T-helper 2 cell treated with Interferon-gamma antibody and Interleukin-4, amounts not matched to agents 5 μg/mL and 100 μg/mL, for 36 hours (primary cell): ENCODE measurements around the gene P2RY8.
"Not testable (repeated sequence)": the region's sequence is repeated elsewhere in the genome, so short reads cannot be mapped to it uniquely, and the experiment has no call there.

Experiments used
- DNase-seq: peaks from one replicate; pipeline ENCODE4 v3.0.0; 2021; ENCODE audit warnings: low spot score
- H3K27ac Mint-ChIP-seq: one replicate; pipeline ENCODE4 v1.8.0; 2021; ENCODE audit warnings: mild to moderate bottlenecking, mixed read lengths
- H3K27me3 Mint-ChIP-seq: one replicate; pipeline ENCODE4 v1.8.0; 2021; ENCODE audit warnings: low read depth, mixed read lengths
- H3K36me3 Mint-ChIP-seq: one replicate; pipeline ENCODE4 v1.8.0; 2021; ENCODE audit warnings: low read depth, mixed read lengths
- H3K4me1 Mint-ChIP-seq: one replicate; pipeline ENCODE4 v1.8.0; 2021; ENCODE audit warnings: low read depth, mixed read lengths
- H3K4me3 Mint-ChIP-seq: one replicate; pipeline ENCODE4 v1.8.0; 2022; ENCODE audit warnings: mild to moderate bottlenecking, moderate library complexity, mixed read lengths
- H3K9me3 Mint-ChIP-seq: one replicate; pipeline ENCODE4 v1.8.0; 2021; ENCODE audit warnings: mixed read lengths

The P2RY8 gene

GRCh38 chrX:1534301-1535168 lies 2.5 kb downstream of the P2RY8 start:
- Mint-ChIP-seq H3K27me3 (no peaks in the 10 kb centered on the region), H3K36me3 (peaks cover 28% of the 10 kb centered on the region), H3K9me3 (no peaks in the 10 kb centered on the region), H3K4me3 (peak overlapping the region; percentile 99), H3K4me1 (peaks cover 16% of the 10 kb centered on the region), H3K27ac (peak overlapping the region; percentile 100)
- peak; percentile 44 for DNase-seq

GRCh38 chrX:1533058-1533457 lies 3.9 kb downstream of the P2RY8 start:
- H3K27me3 Mint-ChIP-seq, result no peaks in the 10 kb centered on the region
- H3K36me3 Mint-ChIP-seq, result peaks cover 28% of the 10 kb centered on the region
- no peaks in the 10 kb centered on the region for H3K9me3 Mint-ChIP-seq
- DNase-seq, result no peak
- H3K27ac Mint-ChIP-seq, result no peak overlapping the region
- H3K4me1 Mint-ChIP-seq, result peaks cover 14% of the 10 kb centered on the region
- H3K4me3 Mint-ChIP-seq, result peak overlapping the region; percentile 45

GRCh38 chrX:1531096-1531890 lies 5.7 kb downstream of the P2RY8 start:
- Mint-ChIP-seq H3K4me3 (no peak overlapping the region), H3K27ac (no peak overlapping the region), H3K36me3 (peaks cover 21% of the 10 kb centered on the region), H3K27me3 (no peaks in the 10 kb centered on the region), H3K4me1 (peaks cover 5% of the 10 kb centered on the region), H3K9me3 (no peaks in the 10 kb centered on the region)
- peak; percentile 53 for DNase-seq

GRCh38 chrX:1529756-1530155 lies 7.2 kb downstream of the P2RY8 start:
- DNase-seq, result no peak

GRCh38 chrX:1529328-1529727 lies 7.7 kb downstream of the P2RY8 start:
- H3K9me3 Mint-ChIP-seq, result no peaks in the 10 kb centered on the region
- no peak for DNase-seq
- no peak overlapping the region for H3K27ac Mint-ChIP-seq

More at GRCh38 chrX:1529756-1530155, 7.2 kb downstream of the P2RY8 start:
- no peak overlapping the region for H3K27ac Mint-ChIP-seq
- H3K36me3 Mint-ChIP-seq, result peaks cover 10% of the 10 kb centered on the region
- no peaks in the 10 kb centered on the region for H3K9me3 Mint-ChIP-seq
- no peaks in the 10 kb centered on the region for H3K27me3 Mint-ChIP-seq
- H3K4me1 Mint-ChIP-seq, result peaks cover 5% of the 10 kb centered on the region
- no peak overlapping the region for H3K4me3 Mint-ChIP-seq

GRCh38 chrX:1528884-1529203 lies 8.1 kb downstream of the P2RY8 start:
- peaks cover 5% of the 10 kb centered on the region for H3K4me1 Mint-ChIP-seq
- no peak for DNase-seq
- no peaks in the 10 kb centered on the region for H3K9me3 Mint-ChIP-seq
- H3K27ac Mint-ChIP-seq, result no peak overlapping the region
- H3K27me3 Mint-ChIP-seq, result no peaks in the 10 kb centered on the region
- H3K4me3 Mint-ChIP-seq, result no peak overlapping the region
- H3K36me3 Mint-ChIP-seq, result peaks cover 8% of the 10 kb centered on the region

More at GRCh38 chrX:1529328-1529727, 7.7 kb downstream of the P2RY8 start:
- no peak overlapping the region for H3K4me3 Mint-ChIP-seq
- H3K36me3 Mint-ChIP-seq, result peaks cover 10% of the 10 kb centered on the region
- H3K27me3 Mint-ChIP-seq, result no peaks in the 10 kb centered on the region
- peaks cover 5% of the 10 kb centered on the region for H3K4me1 Mint-ChIP-seq

- H3K9me3 Mint-ChIP-seq, result no peaks in the 10 kb centered on the region
- H3K4me1 Mint-ChIP-seq, result peaks cover 6% of the 10 kb centered on the region
- H3K27me3 Mint-ChIP-seq, result no peaks in the 10 kb centered on the region
- H3K4me3 Mint-ChIP-seq, result no peak overlapping the region
- DNase-seq, result peak; percentile 29
- no peak overlapping the region for H3K27ac Mint-ChIP-seq
- peaks cover 9% of the 10 kb centered on the region for H3K36me3 Mint-ChIP-seq
These were observed 8.7 kb downstream of the P2RY8 start for GRCh38 chrX:1528186-1528883.

GRCh38 chrX:1527457-1527856 lies 9.5 kb downstream of the P2RY8 start:
- H3K27ac Mint-ChIP-seq, result no peak overlapping the region
- no peaks in the 10 kb centered on the region for H3K27me3 Mint-ChIP-seq
- H3K36me3 Mint-ChIP-seq, result peaks cover 5% of the 10 kb centered on the region
- DNase-seq, result no peak
- H3K4me1 Mint-ChIP-seq, result peaks cover 4% of the 10 kb centered on the region
- no peak overlapping the region for H3K4me3 Mint-ChIP-seq
- H3K9me3 Mint-ChIP-seq, result no peaks in the 10 kb centered on the region

- H3K9me3 Mint-ChIP-seq, result no peaks in the 10 kb centered on the region
These were observed 10.4 kb downstream of the P2RY8 start for GRCh38 chrX:1526565-1526964.

GRCh38 chrX:1525583-1526355 lies 11.2 kb downstream of the P2RY8 start:
- Mint-ChIP-seq H3K4me3 (no peak overlapping the region), H3K9me3 (peaks cover 3% of the 10 kb centered on the region), H3K36me3 (peaks cover 15% of the 10 kb centered on the region), H3K27ac (no peak overlapping the region), H3K4me1 (peaks cover 12% of the 10 kb centered on the region), H3K27me3 (no peaks in the 10 kb centered on the region)
- no peak for DNase-seq

More at GRCh38 chrX:1526565-1526964, 10.4 kb downstream of the P2RY8 start:
- H3K36me3 Mint-ChIP-seq, result peaks cover 10% of the 10 kb centered on the region
- H3K4me3 Mint-ChIP-seq, result no peak overlapping the region
- H3K27ac Mint-ChIP-seq, result no peak overlapping the region
- DNase-seq, result no peak
- peaks cover 8% of the 10 kb centered on the region for H3K4me1 Mint-ChIP-seq
- no peaks in the 10 kb centered on the region for H3K27me3 Mint-ChIP-seq

- no peak for DNase-seq
- Mint-ChIP-seq H3K4me1 (peaks cover 19% of the 10 kb centered on the region), H3K27ac (no peak overlapping the region), H3K27me3 (no peaks in the 10 kb centered on the region), H3K9me3 (peaks cover 4% of the 10 kb centered on the region), H3K4me3 (no peak overlapping the region), H3K36me3 (peaks cover 23% of the 10 kb centered on the region)
These were observed 12.0 kb downstream of the P2RY8 start for GRCh38 chrX:1524874-1525582.

- peaks cover 15% of the 10 kb centered on the region for H3K9me3 Mint-ChIP-seq
- peak overlapping the region; percentile 62 for H3K27ac Mint-ChIP-seq
- H3K4me3 Mint-ChIP-seq, result peak overlapping the region; percentile 50
- H3K27me3 Mint-ChIP-seq, DNase-seq: not testable (repeated sequence)
- H3K4me1 Mint-ChIP-seq, result peaks cover 36% of the 10 kb centered on the region
- H3K36me3 Mint-ChIP-seq, result peaks cover 40% of the 10 kb centered on the region
These were observed 14.1 kb downstream of the P2RY8 start for GRCh38 chrX:1522905-1523304.
